HL-60 (cell line): ENCODE data around the gene SYNJ2BP.

Experiments
- DNase-seq, 2 experiments: peaks; one replicate each; pipeline ENCODE4 v3.0.0-alpha.2; 2010 to 2020; ENCODE audit warnings: low read depth in 1 of 2, low spot score in 1 of 2
- H3K27ac ChIP-seq: fragments of 250-450 bp; sonication (Bioruptor Pico); replicated peaks from 2 replicates; pipeline ENCODE4 v1.5.1; 2020; ENCODE audit warnings: mild to moderate bottlenecking, moderate library complexity
- H3K27me3 ChIP-seq: fragments of 250-450 bp; sonication (Bioruptor Pico); 2 replicates; pipeline ENCODE4 v1.5.1; 2021; ENCODE audit warnings: mild to moderate bottlenecking, moderate library complexity; ENCODE audit not compliant: insufficient read depth, poor library complexity, severe bottlenecking
- H3K4me3 ChIP-seq: replicated peaks from 2 replicates; pipeline ENCODE4 v1.5.1; 2011; ENCODE audit warnings: mild to moderate bottlenecking, control low read depth, low read length; ENCODE audit not compliant: insufficient read depth
- CTCF ChIP-seq: IDR thresholded peaks from one replicate; pipeline ENCODE4 v1.5.1; 2011; ENCODE audit warnings: low read length, control low read depth, inconsistent platforms; ENCODE audit not compliant: insufficient read depth
- GABPA ChIP-seq: IDR thresholded peaks from 2 replicates; pipeline ENCODE4 v1.6.1; 2012; ENCODE audit warnings: low read depth
- POLR2AphosphoS5 ChIP-seq: IDR thresholded peaks from 2 replicates; pipeline ENCODE4 v1.6.1; 2012; ENCODE audit warnings: low read depth
- REST ChIP-seq: IDR thresholded peaks from 2 replicates; pipeline ENCODE4 v1.6.1; 2012; ENCODE audit warnings: low read depth; ENCODE audit not compliant: insufficient replicate concordance
- SPI1 ChIP-seq: IDR thresholded peaks from 2 replicates; pipeline ENCODE4 v1.6.1; 2012; ENCODE audit warnings: low read depth, mild to moderate bottlenecking, borderline replicate concordance

SYNJ2BP gene

DNA sequence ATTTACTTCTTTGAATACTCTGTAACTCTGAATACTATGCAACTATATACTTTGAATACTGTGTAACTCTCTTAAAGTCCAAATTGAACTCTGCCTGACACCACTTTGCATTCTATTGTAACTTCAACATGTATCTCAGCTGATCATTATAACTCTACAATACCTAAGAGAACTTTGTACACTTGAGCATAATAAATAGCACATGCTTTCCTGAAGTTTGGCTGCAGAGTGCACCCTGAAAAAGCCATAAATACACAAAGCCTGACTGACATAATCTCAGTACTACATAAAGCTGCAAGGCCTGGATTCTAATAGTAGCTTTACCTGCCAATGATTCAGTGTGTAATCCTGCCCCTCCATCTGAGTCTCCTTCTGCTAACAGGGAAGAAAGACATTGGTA, 36.1 kb downstream of the SYNJ2BP start:
- H3K27ac ChIP-seq = no peak overlapping the region
- H3K4me3 ChIP-seq = no peak overlapping the region
- DNase-seq = no peak
- no peaks in the 10 kb centered on the region for H3K27me3 ChIP-seq
- TF ChIP-seq GABPA (no peak), CTCF (no peak), SPI1 (no peak), POLR2AphosphoS5 (no peak), REST (no peak)

DNA sequence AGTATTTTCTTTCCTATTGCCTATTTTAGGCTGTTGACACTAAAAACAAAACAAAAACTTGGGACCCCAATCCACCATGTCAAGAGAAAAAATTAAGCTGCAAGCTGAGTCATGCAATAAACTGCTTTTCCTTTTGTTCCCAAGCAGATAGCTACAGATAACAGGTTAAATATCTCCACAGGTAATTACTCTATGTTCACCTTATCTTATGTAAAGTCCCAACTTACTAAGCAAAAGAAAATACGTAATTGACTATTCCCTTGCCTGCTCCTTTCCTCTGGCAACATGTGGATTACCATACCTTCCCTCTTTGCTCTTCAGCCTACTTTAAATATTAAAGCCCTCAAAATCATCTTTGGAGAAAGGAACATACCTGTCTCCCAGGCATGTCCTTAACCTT, 38.2 kb downstream of the SYNJ2BP start:
- no peak for DNase-seq
- Histone ChIP-seq H3K4me3 (no peak overlapping the region), H3K27me3 (no peaks in the 10 kb centered on the region), H3K27ac (no peak overlapping the region)
- TF ChIP-seq GABPA (no peak), CTCF (no peak), SPI1 (no peak), POLR2AphosphoS5 (no peak), REST (no peak)
